Neural cell (in vitro differentiated cells): ENCODE data around the gene FOXD2.

ENCODE experiments used
- EP300 ChIP-seq: fragments of 450-650 bp; conservative IDR thresholded peaks from 2 replicates; pipeline ENCODE4 v1.6.1; 2014; ENCODE audit warnings: antibody characterized with exemption, mild to moderate bottlenecking, moderate library complexity; ENCODE audit not compliant: poor library complexity, severe bottlenecking
- EZH2 ChIP-seq: fragments of 200-600, 300-800 bp; shearing (Covaris generic), sonication (generic); IDR thresholded peaks from 2 replicates; pipeline ENCODE4 v1.6.1; 2014; ENCODE audit warnings: antibody characterized with exemption, low read length, borderline replicate concordance, mild to moderate bottlenecking; ENCODE audit not compliant: insufficient read depth, poor library complexity, severe bottlenecking
- MXI1 ChIP-seq: fragments of 450-650 bp; conservative IDR thresholded peaks from 2 replicates; pipeline ENCODE4 v1.6.1; 2014; ENCODE audit warnings: antibody characterized with exemption, mild to moderate bottlenecking; ENCODE audit not compliant: poor library complexity, severe bottlenecking
- POLR2AphosphoS5 ChIP-seq: IDR thresholded peaks from 2 replicates; pipeline ENCODE4 v1.6.1; 2012
- TF ChIP-seq, protein P1 (sequence below): fragments of 450-650 bp; IDR thresholded peaks from 2 replicates; pipeline ENCODE4 v1.5.1; 2014; ENCODE audit warnings: antibody characterized with exemption, mild to moderate bottlenecking, moderate library complexity; ENCODE audit not compliant: poor library complexity, severe bottlenecking

DNA sequence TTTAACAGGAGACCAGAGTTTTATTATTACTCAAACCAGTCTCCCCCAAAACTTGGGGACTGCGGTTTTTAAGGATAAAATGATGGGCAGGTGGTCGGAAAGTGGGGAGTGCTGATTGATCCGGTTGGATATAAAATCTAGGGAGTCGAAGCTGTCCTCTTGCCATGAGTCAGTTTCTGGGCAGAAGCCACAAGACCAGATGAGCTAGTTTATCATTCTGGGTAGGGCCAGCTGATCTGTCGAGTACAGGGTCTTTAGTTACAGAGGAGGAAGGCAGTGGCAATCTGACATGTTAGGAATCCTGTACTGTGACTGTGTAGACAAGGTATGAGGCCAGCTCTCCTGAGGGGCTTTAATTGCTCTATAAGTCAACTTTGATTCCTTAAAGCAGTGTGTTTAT lies 44.7 kb upstream of the FOXD2 start:
- TF ChIP-seq, protein P1, sequence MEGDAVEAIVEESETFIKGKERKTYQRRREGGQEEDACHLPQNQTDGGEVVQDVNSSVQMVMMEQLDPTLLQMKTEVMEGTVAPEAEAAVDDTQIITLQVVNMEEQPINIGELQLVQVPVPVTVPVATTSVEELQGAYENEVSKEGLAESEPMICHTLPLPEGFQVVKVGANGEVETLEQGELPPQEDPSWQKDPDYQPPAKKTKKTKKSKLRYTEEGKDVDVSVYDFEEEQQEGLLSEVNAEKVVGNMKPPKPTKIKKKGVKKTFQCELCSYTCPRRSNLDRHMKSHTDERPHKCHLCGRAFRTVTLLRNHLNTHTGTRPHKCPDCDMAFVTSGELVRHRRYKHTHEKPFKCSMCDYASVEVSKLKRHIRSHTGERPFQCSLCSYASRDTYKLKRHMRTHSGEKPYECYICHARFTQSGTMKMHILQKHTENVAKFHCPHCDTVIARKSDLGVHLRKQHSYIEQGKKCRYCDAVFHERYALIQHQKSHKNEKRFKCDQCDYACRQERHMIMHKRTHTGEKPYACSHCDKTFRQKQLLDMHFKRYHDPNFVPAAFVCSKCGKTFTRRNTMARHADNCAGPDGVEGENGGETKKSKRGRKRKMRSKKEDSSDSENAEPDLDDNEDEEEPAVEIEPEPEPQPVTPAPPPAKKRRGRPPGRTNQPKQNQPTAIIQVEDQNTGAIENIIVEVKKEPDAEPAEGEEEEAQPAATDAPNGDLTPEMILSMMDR: no peak
- TF ChIP-seq EP300 (no peak), EZH2 (no peak), POLR2AphosphoS5 (no peak), MXI1 (no peak)
